ENCODE measurements around the gene SACS. TPM values are rescaled to one million over a fixed set of nuclear protein-coding genes. Genes with fewer than 3 reads are reported as not detected.
"Not testable (repeated sequence)": the region's sequence is repeated elsewhere in the genome, so short reads cannot be mapped to it uniquely, and the experiment has no call there.

SACS gene
- total RNA-seq, 1 donor from 2014 or later = 154 TPM

- FAIRE-seq (no peak), DNase-seq (ENCODE audit: low spot score in 2 of 2) (no peak)
Observed at GRCh38 chr13:23322353-23323336, 110.9 kb downstream of the SACS start.

- DNase-seq (ENCODE audit: low spot score in 2 of 2) = no peak
- FAIRE-seq = no peak
Observed at GRCh38 chr13:23321535-23322241, 111.8 kb downstream of the SACS start.

- DNase-seq (ENCODE audit: low spot score in 2 of 2) = no peak
- FAIRE-seq = no peak
Observed at GRCh38 chr13:23320926-23321534, 112.5 kb downstream of the SACS start.

GRCh38 chr13:23319883-23320224, 113.6 kb downstream of the SACS start:
- DNase-seq (ENCODE audit: low spot score in 2 of 2) = no peak
- FAIRE-seq = no peak

GRCh38 chr13:23314837-23315236, 118.7 kb downstream of the SACS start:
- DNase-seq (ENCODE audit: low spot score in 2 of 2); FAIRE-seq: not testable (repeated sequence)

- FAIRE-seq = no peak
- no peak for DNase-seq (ENCODE audit: low spot score in 2 of 2)
Observed at GRCh38 chr13:23292586-23292985, 140.9 kb downstream of the SACS start.

- no peak for FAIRE-seq
- DNase-seq (ENCODE audit: low spot score in 2 of 2) = no peak
Observed at GRCh38 chr13:23289917-23290357, 143.6 kb downstream of the SACS start.

- DNase-seq (ENCODE audit: low spot score in 2 of 2) = no peak
- FAIRE-seq = no peak
Observed at GRCh38 chr13:23288995-23289394, 144.5 kb downstream of the SACS start.

GRCh38 chr13:23288564-23288963, 144.9 kb downstream of the SACS start:
- no peak for FAIRE-seq
- DNase-seq (ENCODE audit: low spot score in 2 of 2) = no peak

GRCh38 chr13:23279321-23279720, 154.2 kb downstream of the SACS start:
- DNase-seq (ENCODE audit: low spot score in 2 of 2) = no peak
- FAIRE-seq = no peak

Other genes starting within 250 kb of the SACS start
- 10.2 TPM for gene TNFRSF19, start 136.7 kb upstream of the SACS start, total RNA-seq